HCT116 (cell line): ENCODE measurements around the gene NLRP10. TPM values are rescaled to one million over a fixed set of nuclear protein-coding genes. Genes with fewer than 3 reads are reported as not detected.
"Not testable (repeated sequence)": the region's sequence is repeated elsewhere in the genome, so short reads cannot be mapped to it uniquely, and the experiment has no call there.

ENCODE experiments used
- ATAC-seq: fragments of 200-7000 bp; cut with Tn5 transposase; 2 replicates; pipeline ENCODE4 v1.9.1; 2020; ENCODE audit warnings: mild to moderate bottlenecking, moderate library complexity
- BruUV-seq: library from RNA; stranded (reverse); fragments of 400-500 nt; replicated peaks from 2 replicates; lab custom pipeline; 2021; lab: Mats Ljungman, UMichigan
- CTCF ChIA-PET: fragments of 300-600 bp; sonication (Branson Sonifier 250); formaldehyde crosslinking; loops from one replicate; lab custom pipeline; 2021; ENCODE audit warnings: antibody characterized with exemption; lab: Charles Lee
- POLR2A ChIA-PET: fragments of 300-600, 350-600 bp; sonication (Branson Sonifier 250); formaldehyde crosslinking; loops from one replicate; lab custom pipeline; 2021; ENCODE audit warnings: antibody characterized with exemption; lab: Charles Lee
- RAD21 ChIA-PET, 2 experiments: fragments of 300-600 bp; sonication (Branson Sonifier 250); formaldehyde crosslinking; loops; one replicate each; lab custom pipeline; 2023; ENCODE audit warnings: low total read pairs in 2 of 2; ENCODE audit not compliant: uncharacterized antibody in 2 of 2, unreplicated experiment in 2 of 2, low non-redundant PET in 1 of 2; lab: Charles Lee
- DNase-seq: peaks from one replicate; pipeline ENCODE4 v3.0.0-alpha.2; 2010; ENCODE audit warnings: low read depth, low spot score
- H2AFZ ChIP-seq: fragments of 200-600 bp; shearing (Covaris generic), sonication (generic); 2 replicates; pipeline ENCODE4 v1.6.1; 2017; ENCODE audit warnings: low read depth, mixed run types, mixed read lengths, antibody characterized with exemption, low read length; ENCODE audit not compliant: poor library complexity, severe bottlenecking
- H3K27ac ChIP-seq: 2 replicates; pipeline ENCODE4 v1.5.1; 2012; ENCODE audit warnings: low read depth, low read length
- H3K27me3 ChIP-seq: fragments of 200-600 bp; sonication (generic); 2 replicates; pipeline ENCODE4 v1.6.1; 2016; ENCODE audit warnings: mixed run types, low read length, mixed read lengths; ENCODE audit not compliant: insufficient read depth
- H3K36me3 ChIP-seq, 2 experiments: fragments of 200-500 bp in 1 of 2; fragments of 200-600 bp in 1 of 2; sonication (Bioruptor generic) in 1 of 2; sonication (generic) in 1 of 2; 2 replicates each; pipeline versions ENCODE4 v1.5.1 to v1.6.1; 2014 to 2016; ENCODE audit warnings: low read length in 2 of 2, inconsistent platforms in 1 of 2, mixed read lengths in 1 of 2, mixed run types in 1 of 2; ENCODE audit not compliant: insufficient read depth in 2 of 2, control insufficient read depth in 1 of 2
- H3K4me1 ChIP-seq, 2 experiments: fragments of 200-600 bp in 1 of 2; sonication (generic) in 1 of 2; 2 replicates each; pipeline versions ENCODE4 v1.5.1 to v1.6.1; 2012 to 2017; ENCODE audit warnings: low read length in 2 of 2, inconsistent platforms in 1 of 2, mild to moderate bottlenecking in 1 of 2, mixed read lengths in 1 of 2, mixed run types in 1 of 2, moderate library complexity in 1 of 2; ENCODE audit not compliant: insufficient read depth in 2 of 2, control insufficient read depth in 1 of 2
- H3K4me2 ChIP-seq: fragments of 200-600 bp; sonication (generic); 2 replicates; pipeline ENCODE4 v1.6.1; 2017; ENCODE audit warnings: mixed run types, low read length, mixed read lengths
- H3K4me3 ChIP-seq, 2 experiments: fragments of 200-600 bp in 1 of 2; sonication (generic) in 1 of 2; replicated peaks in 1 of 2; 2 replicates each; pipeline ENCODE4 v1.5.1; 2011 to 2016; ENCODE audit warnings: low read length in 2 of 2, control low read depth in 1 of 2, low read depth in 1 of 2, mild to moderate bottlenecking in 1 of 2, mixed read lengths in 1 of 2, mixed run types in 1 of 2
- H3K79me2 ChIP-seq: fragments of 200-600 bp; sonication (generic); 2 replicates; pipeline ENCODE4 v1.6.1; 2017; ENCODE audit warnings: mild to moderate bottlenecking, mixed run types, low read length, moderate library complexity, mixed read lengths; ENCODE audit not compliant: insufficient read depth
- H3K9ac ChIP-seq: fragments of 200-600 bp; sonication (generic); 2 replicates; pipeline ENCODE4 v1.6.1; 2016; ENCODE audit warnings: low read length, mixed read lengths
- H3K9me2 ChIP-seq: fragments of 200-600 bp; sonication (generic), shearing (Covaris generic); 2 replicates; pipeline ENCODE4 v1.6.1; 2017; ENCODE audit warnings: mixed run types, mild to moderate bottlenecking, moderate library complexity; ENCODE audit not compliant: insufficient read depth
- H3K9me3 ChIP-seq, 2 experiments: fragments of 200-500 bp in 1 of 2; fragments of 200-600 bp in 1 of 2; sonication (Bioruptor generic) in 1 of 2; sonication (generic) in 1 of 2; 2 replicates each; pipeline ENCODE4 v1.6.1; 2014 to 2017; ENCODE audit warnings: low read length in 2 of 2, mixed read lengths in 2 of 2, inconsistent platforms in 1 of 2, low read depth in 1 of 2, mild to moderate bottlenecking in 1 of 2, mixed run types in 1 of 2, moderate library complexity in 1 of 2; ENCODE audit not compliant: control insufficient read depth in 1 of 2, insufficient read depth in 1 of 2
- H4K20me1 ChIP-seq: fragments of 200-600 bp; sonication (generic), shearing (Covaris generic); 2 replicates; pipeline ENCODE4 v1.6.1; 2017; ENCODE audit warnings: mixed run types, mild to moderate bottlenecking, moderate library complexity; ENCODE audit not compliant: insufficient read depth
- ZFX ChIP-seq: fragments of 450-650 bp; IDR thresholded peaks from 2 replicates; pipeline ENCODE4 v1.6.1; 2017
- ZNF274 ChIP-seq: fragments of 200-500 bp; sonication (Bioruptor generic); IDR thresholded peaks from 2 replicates; pipeline ENCODE4 v1.6.1; 2014; ENCODE audit warnings: mild to moderate bottlenecking, low read depth, low read length, inconsistent platforms
- intact Hi-C: fragments of 100-400 bp; cut with micrococcal nuclease; formaldehyde crosslinking; loops from 2 replicates; pipeline ENCODE4 v1.10.0; 2022
- total RNA-seq: library from RNA; stranded (reverse); gene quantifications from one replicate; pipeline ENCODE4 v1.2.1, GENCODE V29; 2021; ENCODE audit not compliant: unreplicated experiment

NLRP10 gene
- total RNA-seq, 1 experiment from 2014 or later = not detected

DNA sequence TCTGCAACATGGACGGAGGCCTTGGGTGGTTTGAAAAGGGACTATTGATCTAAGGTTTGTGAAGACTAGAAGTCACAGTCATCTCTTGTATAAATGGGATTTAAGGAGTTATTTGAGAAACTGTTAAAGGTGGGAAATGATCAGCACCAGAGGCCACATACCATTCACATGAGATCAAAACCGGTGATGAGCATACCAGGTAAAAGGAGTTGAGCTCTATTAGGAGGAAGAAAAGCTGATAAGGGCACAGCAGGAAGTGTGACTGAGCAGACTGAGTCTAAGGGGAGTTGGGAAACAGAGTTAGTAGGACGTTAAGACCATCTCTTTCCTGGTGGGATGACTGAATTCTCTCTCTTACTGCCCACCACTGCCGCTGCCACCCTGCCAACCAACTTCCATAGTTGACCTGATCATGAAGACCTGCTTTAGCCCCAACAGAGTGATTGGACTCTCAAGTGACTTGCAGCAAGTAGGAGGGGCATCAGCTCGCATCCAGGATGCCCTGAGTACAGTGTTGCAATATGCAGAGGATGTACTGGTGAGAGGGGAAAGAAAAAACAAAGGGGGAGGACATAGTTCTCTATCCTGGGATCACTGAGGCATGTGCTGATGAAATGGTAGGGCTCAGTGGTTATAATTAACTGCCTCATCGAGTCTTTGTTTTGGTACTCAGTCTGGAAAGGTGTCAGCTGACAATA, 29.5 kb upstream of the NLRP10 start:
- POLR2A ChIA-PET = no interaction called here
- BruUV-seq = no TSS peak

DNA sequence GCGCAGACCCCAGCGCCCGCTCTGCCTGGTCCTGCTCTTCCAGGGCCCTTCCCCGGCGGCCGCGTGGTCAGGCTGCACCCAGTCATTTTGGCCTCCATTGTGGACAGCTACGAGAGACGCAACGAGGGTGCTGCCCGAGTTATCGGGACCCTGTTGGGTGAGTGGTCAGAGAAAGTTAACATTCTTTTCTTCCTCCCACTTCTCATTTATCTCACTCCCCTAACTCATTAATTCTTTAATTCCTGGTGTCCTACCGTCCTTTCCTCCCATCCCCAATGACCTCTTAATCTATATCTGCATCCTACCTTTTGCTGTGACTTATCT, 22.3 kb upstream of the NLRP10 start:
- H4K20me1 ChIP-seq, H3K9me3 ChIP-seq, BruUV-seq, POLR2A ChIA-PET, ATAC-seq, H3K9me2 ChIP-seq, DNase-seq, H3K27me3 ChIP-seq, H2AFZ ChIP-seq: not testable (repeated sequence)
- Histone ChIP-seq H3K4me3 (peak overlapping the region; percentile 93), H3K9ac (peak overlapping the region; percentile 75), H3K4me1 (peaks cover 10 to 21% of the 10 kb centered on the region in 2 experiments; a peak in 3 of 4 replicates), H3K79me2 (peaks cover 49% of the 10 kb centered on the region), H3K27ac (peak overlapping the region; percentile 2; the same call in 1 of the 2 replicates), H3K4me2 (peak overlapping the region; percentile 89), H3K36me3 (peaks cover 14 to 18% of the 10 kb centered on the region in 2 experiments; a peak in 2 of 4 replicates)
- CTCF ChIA-PET = interaction anchor here (0.6 to 1.6 kb wide), 20 partner anchors 10 to 894 kb away, joined by 3 to 22 read pairs (median 4); no protein-coding TSS in a partner anchor
- RAD21 ChIA-PET = interaction anchor here (0.8 to 2.2 kb wide), 2 partner anchors 83 to 95 kb away, joined by 4 read pairs; no protein-coding TSS in a partner anchor
- intact Hi-C loops = loop anchor here (1.0 to 5.0 kb wide), 3 partner anchors 80 to 890 kb away; no protein-coding TSS in a partner anchor
- TF ChIP-seq ZFX = 0 out of 2 replicates have a peak, but pooled peaks have one; percentile 5

More for the DNA sequence above, 29.5 kb upstream of the NLRP10 start:
- intact Hi-C loops = no loop called here
- no peak overlapping the region for H3K4me3 ChIP-seq
- H2AFZ ChIP-seq = no peak overlapping the region
- H3K9me3 ChIP-seq = no peaks in the 10 kb centered on the region
- no peaks in the 10 kb centered on the region for H3K9me2 ChIP-seq
- ChIA-PET RAD21 (interaction anchor here in 1 of 2 experiments (0.6 kb wide), 1 partner anchor 269 kb away, joined by 3 read pairs; the partner anchor contains the start of gene LMO1), CTCF (no interaction called here)
- no peaks in the 10 kb centered on the region for H3K27me3 ChIP-seq
- H3K4me2 ChIP-seq = no peak overlapping the region
- TF ChIP-seq ZNF274 = no peak
- no peak overlapping the region for H3K27ac ChIP-seq
- H4K20me1 ChIP-seq = no peaks in the 10 kb centered on the region
- H3K36me3 ChIP-seq = peaks cover 69 to 71% of the 10 kb centered on the region in 2 experiments
- no peaks in the 10 kb centered on the region for H3K4me1 ChIP-seq
- peaks cover 24% of the 10 kb centered on the region for H3K79me2 ChIP-seq
- no peak overlapping the region for H3K9ac ChIP-seq
- no peak for DNase-seq
- no peak for ATAC-seq
